Activated B cell treated with CpG ODN at 0.5 μM for 24 hours (primary cell): ENCODE data around the gene CDK5R2. TPM values are rescaled to one million over a fixed set of nuclear protein-coding genes. Genes with fewer than 3 reads are reported as not detected.

Source experiments
- ATAC-seq: fragments of 200-7000 bp; cut with Tn5 transposase; one replicate; pipeline ENCODE4 v1.10.0; 2021; ENCODE audit warnings: low read depth, mild to moderate bottlenecking, moderate library complexity
- CTCF ChIA-PET: fragments of 350-600 bp; sonication (Branson Sonifier 250); formaldehyde crosslinking; loops from one replicate; lab custom pipeline; 2021; ENCODE audit warnings: antibody characterized with exemption; lab: Charles Lee
- POLR2A ChIA-PET: fragments of 350-600 bp; sonication (Branson Sonifier 250); formaldehyde crosslinking; loops from one replicate; lab custom pipeline; 2021; ENCODE audit warnings: antibody characterized with exemption; lab: Charles Lee
- DNase-seq: peaks from one replicate; pipeline ENCODE4 v3.0.0; 2022
- H3K27ac Mint-ChIP-seq: one replicate; pipeline ENCODE4 v1.8.0; 2020; ENCODE audit warnings: mixed read lengths
- H3K27me3 Mint-ChIP-seq: one replicate; pipeline ENCODE4 v1.8.0; 2021; ENCODE audit warnings: mixed read lengths
- H3K36me3 Mint-ChIP-seq: one replicate; pipeline ENCODE4 v1.8.0; 2021; ENCODE audit warnings: low read depth, mixed read lengths
- H3K4me1 Mint-ChIP-seq: one replicate; pipeline ENCODE4 v1.8.0; 2021; ENCODE audit warnings: mixed read lengths
- H3K4me3 Mint-ChIP-seq: one replicate; pipeline ENCODE4 v1.8.0; 2020; ENCODE audit warnings: mild to moderate bottlenecking, mixed read lengths
- H3K9me3 Mint-ChIP-seq: one replicate; pipeline ENCODE4 v1.8.0; 2020; ENCODE audit warnings: mixed read lengths
- CTCF ChIP-seq: fragments of 200-600 bp; IDR thresholded peaks from one replicate; pipeline ENCODE4 v1.8.0; 2022; ENCODE audit warnings: antibody characterized with exemption, mild to moderate bottlenecking
- intact Hi-C: fragments of 100-400 bp; cut with micrococcal nuclease; formaldehyde crosslinking; loops from one replicate; pipeline ENCODE4 v1.15.1; 2024
- total RNA-seq: library from RNA; stranded (reverse); gene quantifications from 2 replicates; pipeline ENCODE4 v1.2.3, GENCODE V29; 2022

The CDK5R2 gene
- total RNA-seq, 1 donor from 2014 or later: not detected

GRCh38 chr2:219009294-219009693 lies 49.8 kb downstream of the CDK5R2 start:
- no peak for ATAC-seq
- CTCF ChIA-PET: interaction anchor here (1.5 kb wide), 1 partner anchor 13 kb away, joined by 3 read pairs; no protein-coding TSS in a partner anchor
- Mint-ChIP-seq H3K27me3 (peaks cover 35% of the 10 kb centered on the region), H3K27ac (no peak overlapping the region), H3K4me3 (no peak overlapping the region), H3K4me1 (no peaks in the 10 kb centered on the region), H3K9me3 (no peaks in the 10 kb centered on the region), H3K36me3 (no peaks in the 10 kb centered on the region)
- intact Hi-C loops: no loop called here
- TF ChIP-seq CTCF: no peak
- POLR2A ChIA-PET: no interaction called here
- DNase-seq: no peak

GRCh38 chr2:219010162-219010756 lies 50.8 kb downstream of the CDK5R2 start:
- Mint-ChIP-seq H3K4me1 (no peaks in the 10 kb centered on the region), H3K9me3 (no peaks in the 10 kb centered on the region), H3K27me3 (peaks cover 31% of the 10 kb centered on the region), H3K36me3 (no peaks in the 10 kb centered on the region), H3K4me3 (no peak overlapping the region), H3K27ac (no peak overlapping the region)
- DNase-seq: no peak
- peak; percentile 37 for ATAC-seq
- intact Hi-C loops: no loop called here
- TF ChIP-seq CTCF: no peak
- ChIA-PET POLR2A (no interaction called here), CTCF (interaction anchor here (0.6 to 1.5 kb wide), 4 partner anchors 14 to 242 kb away, joined by 3 read pairs; no protein-coding TSS in a partner anchor)

- ChIA-PET POLR2A (no interaction called here), CTCF (interaction anchor here (1.1 kb wide), 1 partner anchor 242 kb away, joined by 3 read pairs; no protein-coding TSS in a partner anchor)
- ATAC-seq (no peak), DNase-seq (no peak)
- Mint-ChIP-seq H3K4me3 (no peak overlapping the region), H3K27me3 (peaks cover 28% of the 10 kb centered on the region), H3K27ac (no peak overlapping the region), H3K9me3 (no peaks in the 10 kb centered on the region), H3K36me3 (no peaks in the 10 kb centered on the region), H3K4me1 (no peaks in the 10 kb centered on the region)
- intact Hi-C loops: no loop called here
- no peak for TF ChIP-seq CTCF
These were observed 51.4 kb downstream of the CDK5R2 start for GRCh38 chr2:219010873-219011272.

Other genes starting within 250 kb of the CDK5R2 start
- 36.0 and 37.2 TPM in 2 replicates for gene TTLL4, start 248.8 kb upstream of the CDK5R2 start, total RNA-seq
- gene CYP27A1, start 177.5 kb upstream of the CDK5R2 start, total RNA-seq: 0.49 and 0.55 TPM in 2 replicates
- not detected in 2 replicates for gene PRKAG3, start 127.9 kb upstream of the CDK5R2 start, total RNA-seq
- 0.83 and 0.89 TPM in 2 replicates for gene WNT6, start 99.9 kb upstream of the CDK5R2 start, total RNA-seq
- 26.9 and 31.8 TPM in 2 replicates for gene WNT10A, start 78.8 kb upstream of the CDK5R2 start, total RNA-seq
- gene FEV, start 25.5 kb downstream of the CDK5R2 start, total RNA-seq: not detected in 2 replicates
- gene CRYBA2, start 33.8 kb downstream of the CDK5R2 start, total RNA-seq: not detected in 2 replicates
- gene CFAP65, start 81.8 kb downstream of the CDK5R2 start, total RNA-seq: not detected in 2 replicates
- 0.10 TPM in 1 of 2 replicates, not detected in the other for gene IHH, start 101.3 kb downstream of the CDK5R2 start, total RNA-seq
- gene NHEJ1, start 201.1 kb downstream of the CDK5R2 start, total RNA-seq: 19.1 and 25.0 TPM in 2 replicates
- gene SLC23A3, start 210.4 kb downstream of the CDK5R2 start, total RNA-seq: 4.5 and 4.9 TPM in 2 replicates
- gene CNPPD1, start 217.3 kb downstream of the CDK5R2 start, total RNA-seq: 144 and 147 TPM in 2 replicates
- 60.5 and 78.6 TPM in 2 replicates for gene RETREG2, start 218.6 kb downstream of the CDK5R2 start, total RNA-seq
- gene ZFAND2B, start 247.1 kb downstream of the CDK5R2 start, total RNA-seq: 39.9 and 47.2 TPM in 2 replicates